ENCODE results near the gene MON2. TPM values are rescaled to one million over a fixed set of nuclear protein-coding genes. Genes with fewer than 3 reads are reported as not detected.
"Not testable (repeated sequence)": the region's sequence is repeated elsewhere in the genome, so short reads cannot be mapped to it uniquely, and the experiment has no call there.

MON2 gene
- total and polyA plus RNA-seq, 10 of the 15 experiments (the other 5 are each of a cell fraction or from before 2014, with no cell fraction given): 5.4 to 34.3 (median 23.4) TPM

- H3K4me1 ChIP-seq (ENCODE audit: control insufficient read depth, insufficient read depth, low read length); H2AFZ ChIP-seq (ENCODE audit: control insufficient read depth, low read depth, low read length); H3K4me3 ChIP-seq; FAIRE-seq; H3K79me2 ChIP-seq (ENCODE audit: control insufficient read depth, insufficient read depth, low read length); ATAC-seq; H3K4me2 ChIP-seq (ENCODE audit: control insufficient read depth, insufficient read depth); H4K20me1 ChIP-seq (ENCODE audit: control insufficient read depth, insufficient read depth); H3K36me3 ChIP-seq (ENCODE audit: control insufficient read depth in 2 of 2, insufficient read depth in 2 of 2, low read length in 1 of 2); H3K9ac ChIP-seq (ENCODE audit: control insufficient read depth, insufficient read depth, low read length); DNase-seq (ENCODE audit: low read depth, low spot score); H3K27ac ChIP-seq (ENCODE audit: control insufficient read depth, insufficient read depth); H3K9me3 ChIP-seq (replicated peaks; ENCODE audit: control insufficient read depth, insufficient read depth, low read length); RAD21 ChIA-PET (ENCODE audit: unreplicated experiment); BruUV-seq (replicated peaks); in situ Hi-C loops (cut with MboI); H3K27me3 ChIP-seq (replicated peaks in 1 of 2; ENCODE audit: control insufficient read depth in 2 of 2, insufficient read depth in 2 of 2, low read length in 1 of 2); SMC1A ChIA-PET (ENCODE audit: uncharacterized antibody, unreplicated experiment); intact Hi-C loops (cut with micrococcal nuclease; ENCODE audit: unreplicated experiment): not testable (repeated sequence)
- POLR2A ChIA-PET: interaction anchor here (0.6 kb wide), 1 partner anchor 24 kb away, joined by 6 read pairs; no protein-coding TSS in a partner anchor
- WGBS (ENCODE audit: insufficient coverage, insufficient replicate concordance, low lambda C conversion rate, missing lambda C conversion rate): 75% methylated on average over 16 of the region's 32 CpGs
- CTCF ChIA-PET: interaction anchor here (2.4 kb wide), 1 partner anchor 23 kb away, joined by 5 read pairs; no protein-coding TSS in a partner anchor
Measured at GRCh38 chr12:62461171-62461837, 5.3 kb upstream of the MON2 start.

- 51% methylated on average over 7 of the region's 7 CpGs for WGBS (ENCODE audit: insufficient coverage, insufficient replicate concordance, low lambda C conversion rate, missing lambda C conversion rate)
- TF ChIP-seq CBX5 (IDR thresholded peaks at IDR 0.05; ENCODE audit: low read depth): 0 out of 2 replicates have a peak, but pooled peaks have one; percentile 29
- BruUV-seq (replicated peaks); FAIRE-seq; intact Hi-C loops (cut with micrococcal nuclease; ENCODE audit: unreplicated experiment); in situ Hi-C loops (cut with MboI); H3K9me3 ChIP-seq (replicated peaks; ENCODE audit: control insufficient read depth, insufficient read depth, low read length); DNase-seq (ENCODE audit: low read depth, low spot score); H2AFZ ChIP-seq (ENCODE audit: control insufficient read depth, low read depth, low read length); H3K36me3 ChIP-seq (ENCODE audit: control insufficient read depth in 2 of 2, insufficient read depth in 2 of 2, low read length in 1 of 2); H3K4me3 ChIP-seq; H3K4me2 ChIP-seq (ENCODE audit: control insufficient read depth, insufficient read depth); CTCF ChIA-PET; RAD21 ChIA-PET (ENCODE audit: unreplicated experiment); H3K27me3 ChIP-seq (replicated peaks in 1 of 2; ENCODE audit: control insufficient read depth in 2 of 2, insufficient read depth in 2 of 2, low read length in 1 of 2); POLR2A ChIA-PET; ATAC-seq; H4K20me1 ChIP-seq (ENCODE audit: control insufficient read depth, insufficient read depth); H3K9ac ChIP-seq (ENCODE audit: control insufficient read depth, insufficient read depth, low read length); H3K4me1 ChIP-seq (ENCODE audit: control insufficient read depth, insufficient read depth, low read length); H3K27ac ChIP-seq (ENCODE audit: control insufficient read depth, insufficient read depth): not testable (repeated sequence)
- H3K79me2 ChIP-seq (ENCODE audit: control insufficient read depth, insufficient read depth, low read length): peaks cover 18% of the 10 kb centered on the region
- SMC1A ChIA-PET (ENCODE audit: uncharacterized antibody, unreplicated experiment): interaction anchor here (1.3 kb wide), 1 partner anchor 331 kb away, joined by 3 read pairs; no protein-coding TSS in a partner anchor
Measured at GRCh38 chr12:62463252-62463651, 3.4 kb upstream of the MON2 start.
